RWPE2 (cell line): ENCODE results near the gene RASEF.

ENCODE experiments used
- ATAC-seq: fragments of 200-7000 bp; cut with Tn5 transposase; 3 replicates; pipeline ENCODE4 v1.9.1; 2021; ENCODE audit warnings: low read depth
- DNase-seq: peaks from one replicate; pipeline ENCODE4 v3.0.0-alpha.2; 2020; ENCODE audit warnings: low spot score
- H3K27ac ChIP-seq: fragments of 450-650 bp; 2 replicates; pipeline ENCODE4 v1.5.1; 2017; ENCODE audit warnings: mild to moderate bottlenecking; ENCODE audit not compliant: poor library complexity, severe bottlenecking
- H3K27me3 ChIP-seq: fragments of 250-450 bp; sonication (Bioruptor Pico); 2 replicates; pipeline ENCODE4 v1.5.1; 2021; ENCODE audit warnings: mild to moderate bottlenecking, moderate library complexity; ENCODE audit not compliant: insufficient read depth, poor library complexity, severe bottlenecking
- H3K36me3 ChIP-seq: fragments of 250-450 bp; sonication (Bioruptor Pico); 2 replicates; pipeline ENCODE4 v1.5.1; 2020; ENCODE audit warnings: low read depth, mild to moderate bottlenecking, moderate library complexity
- H3K4me1 ChIP-seq: fragments of 250-450 bp; sonication (Bioruptor Pico); 2 replicates; pipeline ENCODE4 v1.5.1; 2021; ENCODE audit warnings: mild to moderate bottlenecking, moderate library complexity; ENCODE audit not compliant: insufficient read depth, poor library complexity, severe bottlenecking
- H3K4me3 ChIP-seq: fragments of 250-450 bp; sonication (Bioruptor Pico); 2 replicates; pipeline ENCODE4 v1.5.1; 2021; ENCODE audit warnings: mild to moderate bottlenecking, moderate library complexity; ENCODE audit not compliant: severe bottlenecking
- H3K9me3 ChIP-seq: fragments of 250-450 bp; sonication (Bioruptor Pico); 2 replicates; pipeline ENCODE4 v1.5.1; 2021; ENCODE audit warnings: mild to moderate bottlenecking, moderate library complexity; ENCODE audit not compliant: severe bottlenecking
- TF ChIP-seq, protein P1 (sequence below): fragments of 450-650 bp; IDR thresholded peaks from one replicate; pipeline ENCODE4 v1.5.1; 2017; ENCODE audit warnings: mild to moderate bottlenecking, moderate library complexity; ENCODE audit not compliant: poor library complexity, severe bottlenecking

RASEF gene

GRCh38 chr9:83012168-83012921 lies 50.6 kb downstream of the RASEF start:
- ATAC-seq = no peak
- no peak overlapping the region for H3K4me3 ChIP-seq
- no peaks in the 10 kb centered on the region for H3K27me3 ChIP-seq
- TF ChIP-seq, protein P1, sequence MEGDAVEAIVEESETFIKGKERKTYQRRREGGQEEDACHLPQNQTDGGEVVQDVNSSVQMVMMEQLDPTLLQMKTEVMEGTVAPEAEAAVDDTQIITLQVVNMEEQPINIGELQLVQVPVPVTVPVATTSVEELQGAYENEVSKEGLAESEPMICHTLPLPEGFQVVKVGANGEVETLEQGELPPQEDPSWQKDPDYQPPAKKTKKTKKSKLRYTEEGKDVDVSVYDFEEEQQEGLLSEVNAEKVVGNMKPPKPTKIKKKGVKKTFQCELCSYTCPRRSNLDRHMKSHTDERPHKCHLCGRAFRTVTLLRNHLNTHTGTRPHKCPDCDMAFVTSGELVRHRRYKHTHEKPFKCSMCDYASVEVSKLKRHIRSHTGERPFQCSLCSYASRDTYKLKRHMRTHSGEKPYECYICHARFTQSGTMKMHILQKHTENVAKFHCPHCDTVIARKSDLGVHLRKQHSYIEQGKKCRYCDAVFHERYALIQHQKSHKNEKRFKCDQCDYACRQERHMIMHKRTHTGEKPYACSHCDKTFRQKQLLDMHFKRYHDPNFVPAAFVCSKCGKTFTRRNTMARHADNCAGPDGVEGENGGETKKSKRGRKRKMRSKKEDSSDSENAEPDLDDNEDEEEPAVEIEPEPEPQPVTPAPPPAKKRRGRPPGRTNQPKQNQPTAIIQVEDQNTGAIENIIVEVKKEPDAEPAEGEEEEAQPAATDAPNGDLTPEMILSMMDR = no peak
- H3K27ac ChIP-seq = no peak overlapping the region
- H3K4me1 ChIP-seq = peaks cover 4% of the 10 kb centered on the region
- no peaks in the 10 kb centered on the region for H3K9me3 ChIP-seq
- H3K36me3 ChIP-seq = no peaks in the 10 kb centered on the region
- no peak for DNase-seq

DNA sequence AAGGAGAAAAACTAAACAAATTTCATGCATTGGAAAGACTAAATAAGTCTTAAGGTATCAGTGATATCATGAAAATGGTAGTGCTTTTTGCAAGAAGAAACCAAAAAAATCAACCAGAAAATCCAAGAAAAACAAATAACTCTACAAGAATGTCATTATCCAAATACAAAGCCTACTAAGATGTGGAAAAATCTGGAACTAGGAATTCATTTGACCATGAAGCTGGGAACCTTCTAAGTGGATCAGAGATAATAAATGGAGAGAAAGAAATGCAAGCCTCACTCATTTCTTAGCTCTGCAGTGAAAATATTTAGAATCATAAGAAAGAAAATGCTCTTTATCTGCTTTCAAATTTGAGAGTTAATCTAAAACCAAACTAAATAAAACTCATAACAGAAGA lies 51.3 kb downstream of the RASEF start:
- H3K36me3 ChIP-seq = no peaks in the 10 kb centered on the region
- no peak overlapping the region for H3K27ac ChIP-seq
- no peak for ATAC-seq
- H3K4me3 ChIP-seq = no peak overlapping the region
- peaks cover 4% of the 10 kb centered on the region for H3K4me1 ChIP-seq
- TF ChIP-seq, protein P1 = no peak
- DNase-seq = no peak
- H3K9me3 ChIP-seq = no peaks in the 10 kb centered on the region
- H3K27me3 ChIP-seq = no peaks in the 10 kb centered on the region

DNA sequence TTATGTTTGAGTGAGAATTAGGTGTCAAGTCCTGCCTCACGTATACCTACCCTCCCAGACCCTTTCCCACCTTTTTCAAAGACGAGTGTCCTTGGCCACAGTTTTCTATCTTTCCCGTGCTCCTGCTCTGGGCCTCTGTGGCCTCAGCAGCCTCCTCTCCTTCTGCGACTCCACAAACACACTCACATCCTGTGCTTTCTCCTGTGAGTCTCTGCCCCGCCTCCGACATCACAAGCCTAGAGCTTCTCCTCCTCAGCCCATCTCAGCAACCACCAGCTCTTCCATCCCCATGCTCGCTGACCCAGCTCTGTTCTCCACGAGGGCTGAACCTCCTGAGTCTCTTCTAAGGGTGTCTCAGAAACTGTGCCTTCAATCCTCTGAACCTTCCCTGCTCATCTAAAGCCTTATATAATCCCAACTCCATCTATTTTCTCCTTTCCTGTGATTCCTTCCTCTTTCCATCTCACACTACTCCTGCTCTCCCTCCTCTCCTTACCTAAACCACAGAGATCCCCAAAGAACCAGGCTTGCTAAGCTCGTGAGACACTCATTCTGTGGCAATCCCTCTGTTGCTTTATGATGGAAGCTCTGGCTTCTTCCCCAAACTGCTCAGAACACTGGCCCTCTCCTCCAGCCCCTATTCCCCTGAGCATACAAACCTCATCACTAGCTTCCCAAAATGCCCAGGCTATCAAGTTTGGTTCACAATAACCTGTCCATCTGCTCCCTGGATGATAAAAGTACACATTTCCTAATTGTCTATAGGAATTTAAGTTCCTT lies 55.2 kb downstream of the RASEF start:
- Histone ChIP-seq H3K27me3 (no peaks in the 10 kb centered on the region), H3K4me3 (no peak overlapping the region), H3K9me3 (no peaks in the 10 kb centered on the region), H3K36me3 (no peaks in the 10 kb centered on the region), H3K4me1 (peaks cover 4% of the 10 kb centered on the region), H3K27ac (no peak overlapping the region)
- TF ChIP-seq, protein P1 = no peak
- ATAC-seq (no peak), DNase-seq (no peak)

DNA sequence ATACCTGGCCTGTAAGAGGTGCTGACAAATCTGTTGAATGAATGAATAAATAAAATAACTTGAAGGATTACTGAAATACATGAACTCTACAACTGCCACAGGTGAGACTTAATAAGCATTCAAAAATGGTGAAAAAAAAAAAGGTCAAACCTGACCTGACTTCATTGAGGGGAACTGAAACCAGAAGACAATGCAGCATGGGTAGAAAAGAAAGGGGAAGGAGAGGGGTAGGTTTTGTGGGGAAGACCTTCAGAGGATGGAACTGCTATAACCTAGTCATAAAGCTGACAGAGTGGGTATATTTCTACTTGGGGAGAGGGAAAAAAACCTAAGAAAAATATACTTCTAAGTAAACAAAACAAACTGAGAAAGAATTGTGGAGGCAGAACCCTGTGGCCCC lies 56.6 kb downstream of the RASEF start:
- TF ChIP-seq, protein P1 = no peak
- no peaks in the 10 kb centered on the region for H3K4me1 ChIP-seq
- ATAC-seq (no peak), DNase-seq (no peak)
- no peaks in the 10 kb centered on the region for H3K36me3 ChIP-seq
- H3K27ac ChIP-seq = no peak overlapping the region
- no peaks in the 10 kb centered on the region for H3K27me3 ChIP-seq
- H3K9me3 ChIP-seq = no peaks in the 10 kb centered on the region
- no peak overlapping the region for H3K4me3 ChIP-seq
